Activated naive CD4-positive, alpha-beta T cell treated with anti-CD3 and anti-CD28 coated beads for 36 hours (primary cell): ENCODE data around the gene AGPAT1. TPM values are rescaled to one million over a fixed set of nuclear protein-coding genes. Genes with fewer than 3 reads are reported as not detected.
"Not testable (repeated sequence)": the region's sequence is repeated elsewhere in the genome, so short reads cannot be mapped to it uniquely, and the experiment has no call there.

Experiments used
- CTCF ChIA-PET: fragments of 350-600 bp; sonication (Branson Sonifier 250); formaldehyde crosslinking; loops from one replicate; lab custom pipeline; 2021; ENCODE audit warnings: antibody characterized with exemption; lab: Charles Lee
- DNase-seq: peaks from one replicate; pipeline ENCODE4 v3.0.0-alpha.2; 2020
- H3K27ac Mint-ChIP-seq: one replicate; pipeline ENCODE4 v1.8.0; 2021; ENCODE audit warnings: mild to moderate bottlenecking, mixed read lengths
- H3K27me3 Mint-ChIP-seq: one replicate; pipeline ENCODE4 v1.8.0; 2021; ENCODE audit warnings: low read depth, mixed read lengths
- H3K36me3 Mint-ChIP-seq: one replicate; pipeline ENCODE4 v1.8.0; 2021; ENCODE audit warnings: low read depth, mixed read lengths
- H3K4me1 Mint-ChIP-seq: one replicate; pipeline ENCODE4 v1.8.0; 2021; ENCODE audit warnings: low read depth, mixed read lengths
- H3K4me3 Mint-ChIP-seq: one replicate; pipeline ENCODE4 v1.8.0; 2021; ENCODE audit warnings: mild to moderate bottlenecking, moderate library complexity, mixed read lengths
- H3K9me3 Mint-ChIP-seq: one replicate; pipeline ENCODE4 v1.8.0; 2021; ENCODE audit warnings: mixed read lengths
- intact Hi-C: fragments of 100-400 bp; cut with micrococcal nuclease; formaldehyde crosslinking; loops from one replicate; pipeline ENCODE4 v1.15.1; 2023
- total RNA-seq, 2 experiments: library from RNA; stranded (reverse); gene quantifications; one replicate each; pipeline ENCODE4 v1.2.3, GENCODE V29; 2021

Gene AGPAT1
- total RNA-seq, 2 experiments from 2014 or later: 25.8 to 26.5 TPM

GRCh38 chr6:32195902-32196681 lies 20.2 kb upstream of the AGPAT1 start:
- H3K27ac Mint-ChIP-seq: peak overlapping the region; percentile 98
- H3K4me1 Mint-ChIP-seq: peaks cover 35% of the 10 kb centered on the region
- CTCF ChIA-PET: interaction anchor here (0.6 to 2.0 kb wide), 11 partner anchors 9 to 81 kb away, joined by 3 to 11 read pairs (median 5); partner anchors contain the start of genes AGPAT1 and RNF5
- DNase-seq: peak; percentile 73
- peaks cover 8% of the 10 kb centered on the region for H3K36me3 Mint-ChIP-seq
- no peaks in the 10 kb centered on the region for H3K27me3 Mint-ChIP-seq
- intact Hi-C loops: loop anchor here (1.0 to 10.0 kb wide), 9 partner anchors 18 to 1009 kb away; partner anchors contain the start of genes ATF6B, ATP6V1G2, DDX39B and HSD17B8
- peak overlapping the region; percentile 97 for H3K4me3 Mint-ChIP-seq
- H3K9me3 Mint-ChIP-seq: no peaks in the 10 kb centered on the region

GRCh38 chr6:32195652-32195901 lies 19.7 kb upstream of the AGPAT1 start:
- Mint-ChIP-seq H3K36me3 (peaks cover 10% of the 10 kb centered on the region), H3K4me1 (peaks cover 36% of the 10 kb centered on the region), H3K4me3 (peak overlapping the region; percentile 97), H3K27me3 (no peaks in the 10 kb centered on the region), H3K9me3 (no peaks in the 10 kb centered on the region), H3K27ac (peak overlapping the region; percentile 95)
- intact Hi-C loops: loop anchor here (1.0 to 10.0 kb wide), 9 partner anchors 17 to 1009 kb away; partner anchors contain the start of genes ATF6B, ATP6V1G2, DDX39B and HSD17B8
- DNase-seq: peak; percentile 100
- CTCF ChIA-PET: interaction anchor here (0.6 to 2.0 kb wide), 12 partner anchors 10 to 81 kb away, joined by 3 to 11 read pairs (median 4); partner anchors contain the start of genes AGPAT1 and RNF5

- Mint-ChIP-seq H3K9me3 (no peaks in the 10 kb centered on the region), H3K4me1 (peaks cover 36% of the 10 kb centered on the region), H3K27me3 (no peaks in the 10 kb centered on the region), H3K4me3 (peak overlapping the region; percentile 97), H3K36me3 (peaks cover 10% of the 10 kb centered on the region), H3K27ac (peak overlapping the region; percentile 95)
- CTCF ChIA-PET: interaction anchor here (0.6 to 2.0 kb wide), 11 partner anchors 10 to 80 kb away, joined by 3 to 11 read pairs (median 5); partner anchors contain the start of genes AGPAT1 and RNF5
- peak; percentile 66 for DNase-seq
- intact Hi-C loops: loop anchor here (1.0 to 10.0 kb wide), 10 partner anchors 17 to 1010 kb away; partner anchors contain the start of genes ATF6B, ATP6V1G2, CLIC1 and DDX39B
These were observed 19.2 kb upstream of the AGPAT1 start for GRCh38 chr6:32194825-32195651.

GRCh38 chr6:32194388-32194787 lies 18.5 kb upstream of the AGPAT1 start:
- DNase-seq: no peak
- Mint-ChIP-seq H3K9me3 (no peaks in the 10 kb centered on the region), H3K4me3 (peak overlapping the region; percentile 97), H3K4me1 (peaks cover 36% of the 10 kb centered on the region), H3K27ac (peak overlapping the region; percentile 95), H3K27me3 (no peaks in the 10 kb centered on the region), H3K36me3 (peaks cover 10% of the 10 kb centered on the region)
- CTCF ChIA-PET: interaction anchor here (1.9 to 2.0 kb wide), 2 partner anchors 17 to 77 kb away, joined by 3 to 11 read pairs; partner anchors contain the start of genes AGPAT1 and RNF5
- intact Hi-C loops: loop anchor here (5.0 to 10.0 kb wide), 4 partner anchors 457 to 1010 kb away; partner anchors contain the start of genes ATP6V1G2, CLIC1, DDX39B and HSD17B8

- H3K4me1 Mint-ChIP-seq: peaks cover 48% of the 10 kb centered on the region
- intact Hi-C loops: loop anchor here (5.0 to 10.0 kb wide), 4 partner anchors 456 to 1012 kb away; partner anchors contain the start of genes ATP6V1G2, CLIC1, DDX39B and HSD17B8
- not testable (repeated sequence) for H3K9me3 Mint-ChIP-seq, DNase-seq, H3K27me3 Mint-ChIP-seq
- peaks cover 21% of the 10 kb centered on the region for H3K36me3 Mint-ChIP-seq
- CTCF ChIA-PET: interaction anchor here (0.5 to 1.4 kb wide), 5 partner anchors 33 to 233 kb away, joined by 3 to 6 read pairs (median 3); no protein-coding TSS in a partner anchor
- peak overlapping the region; percentile 99 for H3K27ac Mint-ChIP-seq
- peak overlapping the region; percentile 95 for H3K4me3 Mint-ChIP-seq
These were observed 17.2 kb upstream of the AGPAT1 start for GRCh38 chr6:32193096-32193495.

GRCh38 chr6:32192608-32193039 lies 16.7 kb upstream of the AGPAT1 start, which contains the start of gene GPSM3:
GPSM3 (minus strand) TSS chr6:32192643; CDS start chr6:32192513, 130 bp downstream.
- no peaks in the 10 kb centered on the region for H3K9me3 Mint-ChIP-seq
- peak within 1 kb of the TSS; percentile 95 for H3K4me3 Mint-ChIP-seq
- H3K27ac Mint-ChIP-seq: peak within 1 kb of the TSS; percentile 99
- H3K4me1 Mint-ChIP-seq: peaks cover 53% of the 10 kb centered on the region
- CTCF ChIA-PET: interaction anchor here (0.5 to 1.4 kb wide), 5 partner anchors 33 to 233 kb away, joined by 3 to 6 read pairs (median 3); no protein-coding TSS in a partner anchor
- H3K36me3 Mint-ChIP-seq: peaks cover 23% of the 10 kb centered on the region
- intact Hi-C loops: loop anchor here (5.0 to 10.0 kb wide), 4 partner anchors 455 to 1012 kb away; partner anchors contain the start of genes ATP6V1G2, CLIC1, DDX39B and HSD17B8
- DNase-seq: peak; percentile 76
- H3K27me3 Mint-ChIP-seq: no peaks in the 10 kb centered on the region

GRCh38 chr6:32191696-32192607 lies 16.1 kb upstream of the AGPAT1 start:
- Mint-ChIP-seq H3K9me3 (no peaks in the 10 kb centered on the region), H3K4me3 (peak overlapping the region; percentile 95), H3K27me3 (no peaks in the 10 kb centered on the region), H3K36me3 (peaks cover 30% of the 10 kb centered on the region), H3K4me1 (peaks cover 58% of the 10 kb centered on the region), H3K27ac (peak overlapping the region; percentile 99)
- peak; percentile 52 for DNase-seq
- CTCF ChIA-PET: interaction anchor here (0.5 to 1.4 kb wide), 3 partner anchors 34 to 74 kb away, joined by 3 to 6 read pairs (median 3); no protein-coding TSS in a partner anchor
- intact Hi-C loops: loop anchor here (5.0 to 10.0 kb wide), 4 partner anchors 455 to 1013 kb away; partner anchors contain the start of genes ATP6V1G2, CLIC1, DDX39B and HSD17B8

GRCh38 chr6:32190911-32191677 lies 15.2 kb upstream of the AGPAT1 start:
- Mint-ChIP-seq H3K4me3 (peak overlapping the region; percentile 95), H3K36me3 (peaks cover 35% of the 10 kb centered on the region), H3K27ac (peak overlapping the region; percentile 99), H3K9me3 (no peaks in the 10 kb centered on the region), H3K27me3 (no peaks in the 10 kb centered on the region), H3K4me1 (peaks cover 59% of the 10 kb centered on the region)
- intact Hi-C loops: loop anchor here (1.0 to 10.0 kb wide), 6 partner anchors 13 to 1014 kb away; partner anchors contain the start of genes ATF6B, ATP6V1G2, CLIC1 and DDX39B
- CTCF ChIA-PET: no interaction called here
- peak; percentile 23 for DNase-seq

GRCh38 chr6:32190054-32190851 lies 14.4 kb upstream of the AGPAT1 start, which contains the start of gene PBX2:
PBX2 (minus strand) TSS chr6:32190202; CDS start chr6:32189915, 287 bp downstream.
- Mint-ChIP-seq H3K27ac (peak within 1 kb of the TSS; percentile 99), H3K4me1 (peaks cover 66% of the 10 kb centered on the region), H3K27me3 (no peaks in the 10 kb centered on the region), H3K9me3 (no peaks in the 10 kb centered on the region), H3K4me3 (peak within 1 kb of the TSS; percentile 95), H3K36me3 (peaks cover 40% of the 10 kb centered on the region)
- CTCF ChIA-PET: no interaction called here
- DNase-seq: peak; percentile 93
- intact Hi-C loops: loop anchor here (1.0 to 10.0 kb wide), 6 partner anchors 12 to 1015 kb away; partner anchors contain the start of genes ATF6B, ATP6V1G2, CLIC1 and DDX39B
